GM21825 (cell line): ENCODE measurements around the gene OSGIN1.

ENCODE experiments used
- ATAC-seq: cut with Tn5 transposase; IDR thresholded peaks from one replicate; pipeline ENCODE4 v1.9.1; 2021; ENCODE audit warnings: mild to moderate bottlenecking, moderate library complexity; ENCODE audit not compliant: unreplicated experiment

The OSGIN1 gene

GRCh38 chr16:83969771-83970429 lies 16.9 kb downstream of the OSGIN1 start:
- ATAC-seq: no peak

GRCh38 chr16:83970430-83970815 lies 17.4 kb downstream of the OSGIN1 start:
- ATAC-seq: no peak

GRCh38 chr16:83971165-83972130 lies 18.4 kb downstream of the OSGIN1 start:
- ATAC-seq: no peak

GRCh38 chr16:83972256-83973008 lies 19.4 kb downstream of the OSGIN1 start:
- no peak for ATAC-seq

GRCh38 chr16:83973077-83973476 lies 20.0 kb downstream of the OSGIN1 start:
- no peak for ATAC-seq

- ATAC-seq: no peak
These were observed 20.7 kb downstream of the OSGIN1 start for GRCh38 chr16:83973581-83974385.

- no peak for ATAC-seq
These were observed 21.4 kb downstream of the OSGIN1 start for GRCh38 chr16:83974475-83974874.

- ATAC-seq: no peak
These were observed 22.7 kb downstream of the OSGIN1 start for GRCh38 chr16:83975590-83976260.

- no peak for ATAC-seq
These were observed 24.2 kb downstream of the OSGIN1 start for GRCh38 chr16:83977056-83977815.

- no peak for ATAC-seq
These were observed 25.4 kb downstream of the OSGIN1 start for GRCh38 chr16:83978401-83978904.

- ATAC-seq: no peak
These were observed 26.4 kb downstream of the OSGIN1 start for GRCh38 chr16:83979441-83979840.

GRCh38 chr16:83980794-83981193 lies 27.8 kb downstream of the OSGIN1 start:
- ATAC-seq: no peak

GRCh38 chr16:83981799-83982198 lies 28.8 kb downstream of the OSGIN1 start:
- ATAC-seq: no peak

- no peak for ATAC-seq
These were observed 30.5 kb downstream of the OSGIN1 start for GRCh38 chr16:83983491-83983890.

- ATAC-seq: no peak
These were observed 36.3 kb downstream of the OSGIN1 start for GRCh38 chr16:83989300-83989699.

- ATAC-seq: no peak
These were observed 37.5 kb downstream of the OSGIN1 start for GRCh38 chr16:83990492-83990891.

- ATAC-seq: no peak
These were observed 39.6 kb downstream of the OSGIN1 start for GRCh38 chr16:83992624-83993023.

- no peak for ATAC-seq
These were observed 41.0 kb downstream of the OSGIN1 start for GRCh38 chr16:83994087-83994486.

GRCh38 chr16:83994703-83995102 lies 41.7 kb downstream of the OSGIN1 start:
- no peak for ATAC-seq
